ENCODE results near the gene YWHAG.
"Not testable (repeated sequence)": the region's sequence is repeated elsewhere in the genome, so short reads cannot be mapped to it uniquely, and the experiment has no call there.

YWHAG gene

DNA sequence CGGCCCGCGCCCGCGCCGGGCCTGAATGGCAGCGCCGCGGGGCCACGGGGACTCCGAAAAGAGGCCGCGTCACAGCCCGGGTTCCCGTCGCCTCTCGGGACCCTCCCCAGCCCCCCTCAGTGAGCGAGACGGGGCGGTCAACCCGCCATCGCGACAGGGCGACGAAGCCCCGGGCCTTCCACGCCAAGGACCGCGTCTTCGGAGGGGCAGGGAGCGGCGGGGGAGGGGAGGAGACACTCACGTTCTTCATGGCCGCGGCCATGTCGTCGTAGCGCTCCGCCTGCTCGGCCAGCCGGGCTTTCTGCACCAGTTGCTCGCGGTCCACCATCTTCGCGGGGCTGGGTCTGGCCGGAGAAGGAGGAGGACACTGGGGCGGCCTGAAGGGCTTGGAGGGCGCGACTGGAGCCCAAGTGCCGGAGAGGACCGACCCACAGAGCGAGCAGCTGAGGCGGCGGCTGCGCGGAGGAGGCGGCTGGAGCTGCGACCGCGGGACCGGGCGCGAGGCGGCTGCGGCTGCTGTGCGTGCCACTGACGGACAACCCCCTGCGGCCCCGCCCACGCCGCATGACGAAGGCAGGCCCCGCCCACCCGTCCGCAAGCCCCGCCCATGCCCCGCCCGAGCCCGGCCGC is at the start of gene YWHAG:
Gene YWHAG (minus strand): TSS at position 511 of the 630 bp plus-strand sequence. CDS start 183 bp downstream, at position 328.
- peak; percentile 89 for DNase-seq (ENCODE audit: low spot score)

DNA sequence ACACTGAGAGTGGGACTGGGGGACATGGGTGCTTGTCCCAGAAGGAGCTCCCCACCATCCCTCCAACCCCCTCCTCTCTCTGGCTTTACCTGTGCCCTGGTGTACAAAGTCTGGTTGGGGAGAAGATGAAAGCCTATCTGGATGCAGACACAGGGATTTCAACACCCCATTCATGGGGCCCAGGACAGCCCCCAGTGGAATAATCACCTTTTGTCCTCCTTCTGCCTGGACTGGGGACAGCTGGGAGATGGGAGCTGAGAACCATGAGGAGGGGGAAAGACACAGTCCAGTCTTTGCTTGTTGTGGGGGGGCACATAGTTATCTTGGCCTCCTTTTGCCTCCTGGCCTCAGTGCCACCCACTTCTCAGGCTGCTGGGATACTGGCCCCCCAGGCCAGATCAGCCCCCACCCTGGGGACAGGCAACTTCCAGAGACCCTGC is 49.4 kb upstream of the YWHAG start:
- no peak for DNase-seq (ENCODE audit: low spot score)

DNA sequence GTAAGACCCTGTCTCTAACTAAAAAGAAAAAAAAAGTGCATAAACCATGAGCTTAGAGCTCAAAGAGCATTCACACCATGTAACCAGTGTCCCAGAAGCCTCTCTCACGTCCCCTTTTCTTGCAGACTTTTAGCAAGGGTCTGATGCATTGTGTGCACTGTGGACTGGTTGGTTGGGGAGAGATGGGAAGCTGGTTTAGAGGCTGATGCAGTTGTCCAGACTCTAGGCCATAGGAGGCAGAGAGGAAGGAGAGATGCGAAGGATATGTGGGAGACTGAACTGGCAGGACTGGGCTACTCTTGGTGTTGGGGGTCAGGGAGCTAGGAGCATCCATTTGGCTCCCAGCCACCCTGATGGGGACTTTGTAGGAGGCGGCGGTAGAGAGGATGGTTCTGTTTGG is 48.9 kb upstream of the YWHAG start:
- no peak for DNase-seq (ENCODE audit: low spot score)

DNA sequence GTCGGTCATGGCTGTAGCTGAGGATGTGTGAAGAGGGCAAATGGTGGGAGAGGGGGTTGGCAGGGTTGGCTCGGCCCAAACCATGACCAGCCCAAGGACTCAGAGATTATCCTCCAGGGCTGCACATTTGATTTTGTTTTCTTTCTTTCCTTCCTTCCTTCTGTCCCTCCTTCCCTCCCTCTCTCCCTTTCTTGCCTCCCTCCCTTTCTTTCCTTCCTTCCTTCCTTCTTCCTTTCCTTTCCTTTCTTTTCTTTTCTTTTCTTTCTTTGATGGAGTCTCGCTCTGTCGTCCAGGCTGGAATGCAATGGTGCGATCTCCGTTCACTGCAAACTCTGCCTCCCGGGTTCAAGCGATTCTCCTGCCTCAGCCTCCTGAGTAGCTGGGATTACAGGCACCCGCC is 46.9 kb upstream of the YWHAG start:
- no peak for DNase-seq (ENCODE audit: low spot score)

DNA sequence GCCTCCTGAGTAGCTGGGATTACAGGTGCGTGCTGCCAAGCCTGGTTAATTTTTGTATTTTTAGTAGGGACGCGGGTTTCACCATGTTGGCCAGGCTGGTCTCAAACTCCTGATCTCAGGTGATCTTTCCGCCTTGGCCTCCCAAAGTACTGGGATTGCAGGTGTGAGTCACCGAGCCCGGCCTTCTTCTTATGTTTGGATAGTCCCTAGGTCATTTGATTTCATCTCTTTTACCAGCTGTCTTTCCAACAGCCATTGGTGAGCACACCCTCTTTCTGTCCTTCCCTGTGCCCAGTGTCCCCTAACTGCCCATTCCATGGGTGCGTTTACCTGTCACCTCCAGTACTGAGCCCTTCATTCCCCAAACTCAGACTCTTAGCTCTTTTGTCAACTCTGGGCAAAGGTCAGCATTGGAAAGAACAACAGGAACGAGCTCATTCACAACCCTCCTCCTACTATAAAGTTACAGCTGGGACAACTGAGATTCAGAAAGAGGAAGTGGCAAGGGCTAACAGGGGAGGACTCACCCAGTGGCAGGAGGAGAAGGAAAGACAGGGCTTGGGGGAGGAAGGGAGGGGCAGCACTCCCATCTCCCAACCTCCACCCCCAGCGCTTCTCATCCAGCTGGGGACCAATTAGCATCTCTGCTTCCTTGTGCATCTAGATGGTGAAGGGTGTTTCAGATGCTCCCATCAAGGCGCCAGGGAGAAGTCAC is 45.1 kb upstream of the YWHAG start:
- DNase-seq (ENCODE audit: low spot score), result no peak

DNA sequence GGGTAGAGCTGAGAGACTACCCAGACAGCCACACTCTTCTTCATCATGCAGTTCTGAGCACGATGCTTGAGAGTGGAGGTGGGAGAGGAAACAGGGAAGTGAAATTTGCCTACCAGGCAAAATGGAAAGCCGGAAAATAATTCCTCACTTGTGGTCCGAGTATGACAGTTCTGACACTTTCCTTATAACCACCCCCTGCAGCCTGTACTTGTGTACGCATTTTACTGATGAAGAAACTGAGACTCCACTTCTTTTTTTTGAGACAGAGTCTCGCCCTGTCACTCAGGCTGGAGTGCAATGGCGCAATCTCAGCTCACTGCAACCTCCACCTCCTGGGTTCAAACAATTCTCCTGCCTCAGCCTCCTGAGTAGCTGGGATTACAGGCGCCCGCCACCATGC is 44.3 kb upstream of the YWHAG start:
- DNase-seq (ENCODE audit: low spot score), result not testable (repeated sequence)

DNA sequence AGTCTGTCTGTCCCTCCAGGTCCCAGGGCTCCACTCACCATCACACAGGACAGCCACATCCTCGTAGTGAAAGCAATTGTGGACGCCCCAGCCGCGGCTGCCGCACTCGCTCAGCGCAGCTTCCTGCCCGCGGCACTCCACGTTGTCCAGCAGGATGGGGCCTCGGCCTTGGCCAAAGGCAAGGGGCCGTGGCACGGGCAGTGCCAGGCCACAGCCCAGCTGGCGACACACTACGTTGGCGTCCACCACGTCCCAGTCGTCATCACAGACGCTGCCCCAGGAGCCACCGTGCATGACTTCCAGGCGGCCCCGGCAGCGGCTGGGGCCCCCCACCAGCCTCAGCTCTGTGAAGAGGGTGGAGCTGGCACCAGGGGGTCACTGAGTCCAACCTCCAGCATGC is 41.5 kb upstream of the YWHAG start:
- no peak for DNase-seq (ENCODE audit: low spot score)

DNA sequence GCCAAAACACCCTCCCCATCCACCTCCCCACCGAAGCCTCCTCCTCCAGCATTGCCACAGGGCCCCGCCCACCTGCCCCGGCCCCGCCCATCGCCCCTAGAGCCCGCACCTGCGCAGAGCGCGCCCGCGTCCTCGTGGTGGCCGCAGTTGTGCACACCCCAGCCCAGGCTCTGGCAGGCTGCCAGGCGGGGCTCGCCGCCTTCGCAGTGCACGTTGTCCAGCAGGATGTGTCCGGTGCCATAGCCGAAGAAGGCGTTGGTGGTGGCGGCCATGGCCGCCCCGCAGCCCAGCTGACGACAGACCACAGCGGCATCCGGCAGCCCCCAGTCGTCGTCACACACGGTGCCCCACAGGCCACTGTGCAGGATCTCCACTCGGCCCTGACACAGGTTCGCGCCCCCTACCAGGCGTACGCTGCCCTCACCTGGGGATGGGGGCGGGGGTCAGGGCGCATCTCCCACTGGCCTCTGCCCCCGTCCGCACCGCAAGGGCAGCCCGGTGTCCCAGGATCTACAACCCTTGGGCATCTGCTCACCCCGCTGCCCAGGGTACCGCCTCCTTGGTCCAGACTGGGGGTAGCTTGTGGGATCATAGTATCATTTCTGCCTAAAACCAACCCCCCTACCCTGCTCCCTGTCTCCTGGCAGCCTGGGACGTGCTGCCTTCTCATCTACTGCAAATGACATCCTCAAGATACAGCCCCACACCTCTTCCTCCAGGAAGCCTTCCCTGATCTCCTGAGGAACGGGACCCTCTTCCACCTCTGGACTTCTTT is 38.8 kb upstream of the YWHAG start:
- DNase-seq (ENCODE audit: low spot score), result peak; percentile 84

DNA sequence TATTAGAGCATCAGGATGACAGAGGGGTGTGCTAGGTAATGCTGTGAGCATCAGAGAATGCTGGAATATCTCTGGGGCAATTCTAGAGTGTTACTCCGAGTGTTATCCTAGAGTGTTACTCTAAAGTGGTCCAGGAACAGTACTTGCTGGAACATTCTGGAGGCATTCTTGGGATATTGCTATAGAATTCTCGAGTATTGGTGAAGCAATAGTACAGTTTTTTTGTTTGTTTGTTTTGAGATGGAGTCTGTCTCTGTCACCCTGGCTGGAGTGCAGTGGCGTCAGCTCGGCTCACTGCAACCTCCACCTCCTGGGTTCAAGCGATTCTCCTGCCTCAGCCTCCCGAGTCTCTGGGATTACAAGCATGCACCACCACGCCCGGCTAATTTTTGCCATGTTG is 38.1 kb upstream of the YWHAG start:
- no peak for DNase-seq (ENCODE audit: low spot score)

DNA sequence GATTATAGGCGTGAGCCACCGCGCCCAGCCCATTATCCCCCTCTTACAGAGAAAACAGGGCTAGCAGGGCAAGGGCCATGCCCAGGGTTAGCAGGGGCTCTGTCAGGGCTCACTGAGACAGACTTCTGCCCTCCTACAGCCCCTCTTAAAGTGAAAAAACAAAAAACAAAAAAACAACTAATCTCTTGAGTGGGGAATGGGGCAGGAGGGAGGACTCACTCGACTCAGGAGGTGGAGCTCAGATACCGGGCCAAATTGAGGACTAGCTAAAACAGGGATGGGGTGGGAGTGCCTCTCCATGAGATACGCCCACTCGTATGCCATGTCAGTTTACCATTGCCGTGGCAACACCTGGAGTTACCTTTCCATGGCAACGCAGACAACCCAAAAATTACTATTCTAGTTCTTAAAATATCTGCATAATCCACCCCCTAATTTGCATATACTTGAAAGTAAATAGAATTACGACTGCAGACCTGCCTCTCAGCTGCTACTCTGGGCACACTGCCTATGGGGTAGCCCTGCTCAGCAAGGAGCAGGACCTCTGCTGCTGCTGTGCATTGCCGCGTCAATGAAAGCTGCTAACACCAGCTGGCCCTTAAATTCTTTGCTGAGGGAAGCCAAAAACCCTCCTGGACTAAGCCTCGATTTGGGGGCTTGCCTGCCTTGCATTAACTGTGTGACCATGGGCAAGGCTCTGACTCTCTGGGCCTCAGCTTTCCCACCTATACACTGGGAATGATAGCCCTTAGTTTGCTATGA is 37.4 kb upstream of the YWHAG start:
- DNase-seq (ENCODE audit: low spot score), result no peak

DNA sequence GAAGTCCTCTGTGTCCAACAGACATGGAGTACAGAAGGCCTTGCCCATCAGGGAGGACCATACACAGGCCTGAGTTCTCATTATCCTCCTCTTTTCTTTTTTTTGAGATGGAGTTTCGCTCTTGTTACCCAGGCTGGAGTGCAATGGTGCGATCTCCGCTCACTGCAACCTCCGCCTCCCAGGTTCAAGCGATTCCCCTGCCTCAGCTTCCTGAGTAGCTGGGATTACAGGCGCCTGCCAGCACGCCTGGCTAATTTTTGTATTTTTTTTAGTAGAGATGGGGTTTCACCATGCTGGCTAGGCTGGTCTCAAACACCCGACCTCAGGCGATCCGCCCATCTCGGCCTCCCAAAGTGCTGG is 36.8 kb upstream of the YWHAG start:
- DNase-seq (ENCODE audit: low spot score), result not testable (repeated sequence)

DNA sequence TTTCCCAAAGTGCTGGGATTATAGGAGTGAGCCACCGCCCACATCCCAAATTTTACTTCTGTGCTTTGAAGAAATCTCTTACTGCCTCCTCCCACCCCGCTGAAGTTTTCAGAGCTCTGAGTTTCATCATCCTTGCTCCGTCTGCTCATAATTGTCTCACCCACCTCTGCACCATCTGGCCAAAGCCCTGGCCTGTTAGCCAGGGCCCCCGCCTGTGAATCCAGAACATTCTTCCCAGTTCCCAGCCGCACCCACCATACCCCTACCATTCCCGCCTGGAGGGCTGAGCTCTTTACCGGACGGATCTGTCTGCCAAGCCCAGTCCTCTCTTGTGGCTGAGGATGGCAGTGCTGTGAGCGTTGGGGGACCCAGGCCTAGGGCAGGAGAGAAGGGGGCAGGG is 36.2 kb upstream of the YWHAG start:
- no peak for DNase-seq (ENCODE audit: low spot score)

DNA sequence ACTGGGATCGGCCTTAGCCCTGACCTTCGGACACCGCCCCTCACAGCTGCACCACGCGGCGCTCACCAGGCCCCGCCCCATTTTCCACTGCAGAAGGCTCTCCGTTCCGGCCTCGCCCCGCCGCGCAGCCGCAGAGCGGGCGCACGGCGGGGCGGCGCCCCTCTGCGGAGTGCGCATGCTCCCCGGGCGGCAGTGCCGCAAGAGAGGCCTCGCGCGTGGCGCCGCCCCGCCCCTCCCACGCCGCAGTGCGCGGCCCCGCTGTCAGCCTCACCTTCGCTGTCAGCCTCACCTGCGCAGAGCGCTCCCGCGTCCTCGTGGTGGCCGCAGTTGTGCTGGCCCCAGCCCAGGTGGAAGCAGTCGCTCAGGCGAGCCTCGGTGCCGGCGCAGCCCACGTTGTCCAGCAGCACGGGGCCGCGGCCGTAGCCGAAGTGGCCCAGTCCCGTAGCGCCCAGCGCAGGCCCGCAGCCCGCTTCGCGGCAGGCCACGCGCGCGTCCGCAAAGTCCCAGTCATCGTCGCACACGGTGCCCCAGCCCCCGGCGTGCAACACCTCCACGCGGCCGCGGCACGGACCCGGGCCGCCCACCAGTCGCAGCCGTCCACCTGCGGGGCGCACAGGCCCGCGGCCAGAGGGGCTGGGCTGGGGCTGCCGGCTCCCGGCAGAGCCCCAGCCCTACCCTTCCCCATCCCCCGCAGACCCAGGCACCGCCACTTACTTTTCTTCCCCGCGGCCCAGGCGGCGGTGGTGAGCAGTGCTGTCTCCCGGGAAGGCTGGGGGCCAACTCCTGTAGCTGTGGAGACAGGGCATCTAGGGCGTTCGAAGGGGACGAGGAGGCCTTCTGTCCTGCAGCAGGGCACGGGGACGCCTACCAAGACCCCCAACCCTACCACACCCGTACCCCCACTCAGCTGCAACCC is 34.6 kb upstream of the YWHAG start:
- DNase-seq (ENCODE audit: low spot score), result peak; percentile 92

DNA sequence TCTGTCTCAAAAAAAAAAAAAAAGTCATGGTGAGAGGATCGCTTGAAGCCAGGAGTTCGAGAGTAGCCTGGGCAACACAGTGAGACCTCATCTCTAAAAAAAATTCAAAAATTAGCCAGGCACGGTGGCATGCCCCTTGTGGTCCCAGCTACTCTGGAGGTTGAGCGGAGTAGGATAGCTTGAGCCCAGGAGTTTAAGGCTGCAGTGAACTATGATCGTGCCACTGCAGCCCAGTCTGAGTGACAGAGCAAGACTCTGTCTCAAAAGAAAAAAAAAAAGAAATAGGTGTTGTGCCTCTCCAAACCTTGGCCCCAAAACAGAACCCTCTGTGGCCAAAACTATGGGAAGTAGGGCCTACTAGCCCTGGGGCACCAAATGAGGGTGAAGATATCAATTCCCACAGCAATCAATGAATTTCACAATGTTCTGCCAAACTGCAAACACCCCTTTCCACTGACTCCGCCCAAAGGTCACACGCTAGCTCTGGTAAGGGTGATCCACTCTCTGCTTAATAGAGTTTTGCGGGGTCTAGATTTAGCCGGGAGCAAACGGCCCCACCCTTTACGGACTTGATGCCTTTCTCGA is 33.8 kb upstream of the YWHAG start:
- DNase-seq (ENCODE audit: low spot score), result no peak

DNA sequence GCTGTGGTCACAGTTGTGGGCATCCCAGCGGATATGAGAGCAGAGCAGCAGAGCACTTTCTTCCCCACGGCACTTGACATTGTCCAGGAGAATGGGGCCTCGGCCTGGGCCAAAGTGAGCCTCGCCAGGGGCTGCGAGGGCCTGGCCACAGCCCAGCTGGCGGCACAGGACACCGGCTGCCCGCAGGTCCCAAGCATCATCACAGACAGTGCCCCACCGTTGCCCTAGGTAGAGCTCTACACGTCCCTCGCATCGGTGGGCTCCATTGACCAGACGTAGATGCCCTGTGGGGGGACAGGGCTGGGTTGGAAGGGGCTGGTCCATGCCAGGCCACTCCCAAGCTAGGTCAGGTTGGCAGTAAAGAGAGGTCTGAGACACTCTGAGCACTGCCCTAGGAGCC is 31.3 kb upstream of the YWHAG start:
- DNase-seq (ENCODE audit: low spot score), result no peak

DNA sequence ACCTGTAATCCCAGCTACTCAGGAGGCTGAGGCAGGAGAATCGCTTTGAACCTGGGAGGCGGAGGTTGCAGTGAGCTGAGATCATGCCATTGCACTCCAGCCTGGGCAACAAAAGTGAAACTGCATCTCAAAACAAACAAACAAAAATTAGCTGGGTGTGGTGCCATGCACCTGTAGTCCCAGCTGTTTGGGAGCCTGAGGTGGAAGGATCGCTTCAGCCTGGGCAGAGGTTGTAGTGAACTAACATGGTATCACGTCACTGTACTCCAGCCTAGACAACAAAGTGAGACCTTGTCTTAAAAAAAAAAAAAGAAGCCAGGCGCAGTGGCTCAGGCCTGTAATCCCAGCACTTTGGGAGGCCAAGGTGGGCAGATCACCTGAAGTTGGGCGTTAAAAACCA is 29.0 kb upstream of the YWHAG start:
- not testable (repeated sequence) for DNase-seq (ENCODE audit: low spot score)

DNA sequence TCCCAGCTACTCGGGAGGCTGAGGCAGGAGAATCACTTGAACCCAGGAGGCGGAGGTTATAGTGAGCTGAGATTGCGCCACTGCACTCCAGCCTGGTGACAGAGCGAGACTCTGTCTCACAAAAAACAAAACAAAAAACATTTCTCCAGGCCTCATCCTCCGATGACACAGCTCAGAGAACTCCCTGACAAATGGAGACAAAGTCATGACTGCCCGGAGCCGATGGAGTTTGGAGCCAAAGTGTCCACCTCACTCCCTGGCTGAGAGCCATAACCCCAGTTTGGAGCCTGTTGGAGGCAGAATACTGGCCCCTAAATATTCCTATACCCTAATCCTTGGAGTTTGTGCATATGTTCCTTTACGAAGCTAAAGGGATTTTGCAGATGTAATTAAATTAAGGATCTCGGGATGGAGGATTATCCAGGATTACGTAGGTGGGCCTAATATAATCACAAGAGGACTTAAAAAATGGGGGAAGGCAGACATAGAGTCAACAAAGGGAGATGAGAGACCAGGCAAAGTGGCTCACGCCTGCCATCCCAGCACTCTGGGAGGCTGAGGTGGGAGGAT is 28.0 kb upstream of the YWHAG start:
- no peak for DNase-seq (ENCODE audit: low spot score)

DNA sequence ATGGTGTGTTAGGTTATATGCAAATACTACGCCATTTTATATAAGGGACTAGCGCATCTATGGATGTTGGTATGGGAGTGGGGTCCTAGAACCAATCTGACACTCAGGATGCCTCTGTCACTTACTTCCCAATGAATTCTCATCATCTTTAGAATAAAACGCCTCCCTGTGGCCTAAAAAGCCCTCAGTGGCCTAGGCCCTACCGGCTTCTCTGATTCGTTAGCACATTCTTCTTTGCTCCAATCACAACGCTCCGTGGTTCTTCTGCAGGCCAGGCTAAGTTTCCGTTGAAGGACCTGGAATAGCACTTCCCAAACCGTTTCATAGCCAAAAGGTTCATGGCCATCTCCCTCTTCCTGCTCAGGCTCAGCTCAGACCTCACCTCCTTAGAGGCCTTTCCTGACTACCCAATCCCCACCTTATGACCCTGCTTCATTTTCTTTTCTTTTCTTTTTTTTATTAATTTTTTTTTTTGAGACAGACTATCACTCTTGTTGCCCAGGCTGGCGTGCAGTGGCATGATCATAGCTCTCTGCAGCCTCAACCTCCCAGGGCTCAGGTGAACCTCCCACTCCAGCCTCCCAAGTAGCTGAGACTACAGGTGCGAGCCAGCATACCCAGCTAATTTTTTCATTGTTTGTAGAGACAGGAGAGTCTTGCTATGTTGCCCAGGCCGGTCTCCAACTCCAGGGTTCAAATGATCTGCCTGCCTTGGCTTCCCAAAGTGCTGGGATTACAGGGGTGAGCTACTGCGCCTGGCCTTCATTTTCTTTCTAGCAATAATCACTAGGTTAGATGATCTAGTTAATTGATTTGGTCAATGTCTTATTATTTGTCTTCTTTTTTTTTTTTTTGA is 24.5 kb upstream of the YWHAG start:
- DNase-seq (ENCODE audit: low spot score), result no peak

DNA sequence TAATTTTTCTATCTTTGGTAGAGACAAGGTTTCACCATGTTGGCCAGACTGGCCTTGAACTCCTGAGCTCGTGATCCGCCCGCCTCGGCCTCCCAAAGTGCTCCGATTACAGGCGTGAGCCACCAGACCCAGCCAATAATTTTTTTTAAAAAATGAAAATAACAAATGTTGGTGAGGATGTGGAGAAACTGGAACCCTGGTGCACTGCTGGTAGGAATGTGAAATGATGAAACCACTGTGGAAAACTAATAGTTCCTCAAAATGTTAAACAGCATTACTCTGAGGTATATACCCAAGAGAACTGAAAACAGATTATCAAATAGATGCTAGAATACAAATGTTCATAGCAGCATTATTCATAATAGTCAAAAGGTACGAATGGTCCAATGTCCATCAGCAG is 23.0 kb upstream of the YWHAG start:
- DNase-seq (ENCODE audit: low spot score), result no peak

DNA sequence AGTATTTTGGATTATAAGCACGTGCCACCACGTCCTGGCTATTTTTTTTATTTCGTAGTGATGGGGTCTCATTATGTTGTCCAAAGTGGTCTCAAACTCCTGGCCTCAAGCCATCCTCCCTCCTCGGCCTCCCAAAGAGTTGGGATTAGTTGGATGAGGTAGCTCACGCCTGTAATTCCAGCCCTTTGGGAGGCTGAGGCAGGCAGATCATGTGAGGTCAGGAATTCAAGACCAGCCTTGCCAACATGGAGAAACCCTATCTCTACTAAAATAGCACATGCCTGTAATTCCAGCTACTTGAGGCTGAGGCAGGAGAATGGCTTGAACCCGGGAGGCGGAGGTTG is 21.8 kb upstream of the YWHAG start:
- no peak for DNase-seq (ENCODE audit: low spot score)

Data from activated CD4-positive, alpha-beta T cell treated with anti-CD3 and anti-CD28 coated beads, Interleukin-2, Interleukin-4, amounts not matched to agents 100 ng/mL and 50 ng/mL, durations not matched to agents 16 hours and 8 hours (primary cell).